Measurements from ENCODE around the gene MRLN. TPM values are rescaled to one million over a fixed set of nuclear protein-coding genes. Genes with fewer than 3 reads are reported as not detected.

MRLN gene
- total RNA-seq (under 1 TPM in 1 of 2 experiments, not detected in 1; 0.56 TPM), total RNA-seq (0 to 0.58 (median 0) reads per million in 172 experiments)
- not detected for polyA plus RNA-seq (2013, experiment 1 of 2)
- 5.0 TPM for polyA plus RNA-seq (2013, experiment 2 of 2)

DNA sequence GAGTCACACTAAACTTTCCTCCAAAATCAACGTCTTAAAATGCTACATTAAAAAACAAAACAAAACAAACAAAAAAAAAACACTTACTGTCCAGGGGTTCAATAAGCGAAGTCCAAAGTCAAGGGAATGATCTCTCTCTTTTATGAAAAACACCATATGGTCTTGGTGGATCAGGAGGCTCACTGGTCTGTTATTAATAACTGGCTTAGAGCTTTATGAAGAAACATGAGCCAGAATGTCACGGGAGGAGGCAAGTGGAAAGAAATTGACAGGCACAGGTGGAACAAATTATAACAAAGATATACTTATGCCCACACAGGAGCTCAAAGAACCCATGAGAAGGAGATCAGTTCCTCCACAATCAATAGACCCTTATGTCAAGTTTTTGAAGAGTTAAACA lies at the start of gene MRLN:
Gene MRLN (minus strand): TSS at position 189 of the 400 bp plus-strand sequence.
- Histone ChIP-seq H3K4me3 (ENCODE audit: low read length) (no peak within 1 kb of the TSS), H3K4me1 (ENCODE audit: insufficient read depth, low read length) (no peaks in the 10 kb centered on the region), H3K27ac (ENCODE audit: low read depth in 1 of 2, low read length in 2 of 2) (no peak within 1 kb of the TSS), H3K36me3 (ENCODE audit: insufficient read depth, low read length) (no peaks in the 10 kb centered on the region), H3K9me3 (ENCODE audit: control insufficient read depth in 1 of 2, insufficient read depth in 1 of 2, low read length in 2 of 2) (no peaks in the 10 kb centered on the region), H3K27me3 (ENCODE audit: control insufficient read depth in 1 of 2, insufficient read depth in 2 of 2, low read length in 2 of 2) (no peaks in the 10 kb centered on the region)
- Mint-ChIP-seq H3K27me3 (peaks cover 17% of the 10 kb centered on the region), H3K27ac (no peak within 1 kb of the TSS), H3K36me3 (ENCODE audit: low read depth) (no peaks in the 10 kb centered on the region), H3K4me1 (ENCODE audit: low read depth) (no peaks in the 10 kb centered on the region), H3K4me3 (no peak within 1 kb of the TSS), H3K9me3 (no peaks in the 10 kb centered on the region)
- POLR2A ChIA-PET: no interaction called here
- no peak for TF ChIP-seq CTCF (IDR thresholded peaks at IDR 0.05)
- no peak for DNase-seq
- ATAC-seq (ENCODE audit: poor library complexity): no peak
- intact Hi-C loops (cut with DNase I, micrococcal nuclease): no loop called here
- CTCF ChIA-PET: no interaction called here

GRCh38 chr10:59801171-59801570 lies 47.9 kb upstream of the MRLN start:
- intact Hi-C loops (cut with DNase I, micrococcal nuclease): no loop called here
- ChIA-PET CTCF (no interaction called here), POLR2A (no interaction called here)
- Mint-ChIP-seq H3K36me3 (ENCODE audit: low read depth) (peaks cover 98% of the 10 kb centered on the region), H3K4me3 (no peak overlapping the region), H3K4me1 (ENCODE audit: low read depth) (no peaks in the 10 kb centered on the region), H3K9me3 (no peaks in the 10 kb centered on the region), H3K27ac (no peak overlapping the region), H3K27me3 (no peaks in the 10 kb centered on the region)
- Histone ChIP-seq H3K9me3 (ENCODE audit: control insufficient read depth in 1 of 2, insufficient read depth in 1 of 2, low read length in 2 of 2) (no peaks in the 10 kb centered on the region), H3K4me1 (ENCODE audit: insufficient read depth, low read length) (no peaks in the 10 kb centered on the region), H3K4me3 (ENCODE audit: low read length) (no peak overlapping the region), H3K36me3 (ENCODE audit: insufficient read depth, low read length) (peaks cover 55% of the 10 kb centered on the region), H3K27me3 (ENCODE audit: control insufficient read depth in 1 of 2, insufficient read depth in 2 of 2, low read length in 2 of 2) (no peaks in the 10 kb centered on the region), H3K27ac (ENCODE audit: low read depth in 1 of 2, low read length in 2 of 2) (no peak overlapping the region)
- TF ChIP-seq CTCF (IDR thresholded peaks at IDR 0.05): no peak
- DNase-seq (no peak), ATAC-seq (ENCODE audit: poor library complexity) (no peak)

DNA sequence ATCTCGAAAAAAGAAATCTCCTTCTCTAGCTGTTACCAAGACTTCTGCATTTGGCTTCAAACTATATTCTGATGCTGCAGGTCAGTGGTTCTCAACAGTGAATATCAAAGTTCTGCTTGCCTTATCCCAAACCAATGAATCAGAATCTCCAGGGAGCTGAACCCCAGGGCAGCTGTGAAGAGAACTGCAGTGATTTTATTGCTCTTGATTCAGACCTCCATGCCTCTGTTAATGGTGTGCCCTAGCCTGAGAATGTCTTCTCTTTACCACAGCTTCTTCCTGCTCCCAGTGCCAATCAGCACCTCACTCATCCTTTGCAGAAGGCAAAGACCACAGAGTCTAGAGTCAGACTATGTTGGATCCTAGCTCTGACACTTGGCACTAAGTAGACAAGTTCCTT lies 46.2 kb upstream of the MRLN start:
- no peaks in the 10 kb centered on the region for H3K4me1 ChIP-seq (ENCODE audit: insufficient read depth, low read length)
- Mint-ChIP-seq H3K4me1 (ENCODE audit: low read depth) (no peaks in the 10 kb centered on the region), H3K36me3 (ENCODE audit: low read depth) (peaks cover 98% of the 10 kb centered on the region), H3K9me3 (no peaks in the 10 kb centered on the region), H3K27ac (no peak overlapping the region), H3K4me3 (no peak overlapping the region), H3K27me3 (no peaks in the 10 kb centered on the region)
- CTCF ChIA-PET: interaction anchor here (0.8 kb wide), 1 partner anchor 11 kb away, joined by 3 read pairs; no protein-coding TSS in a partner anchor
- intact Hi-C loops (cut with DNase I, micrococcal nuclease): no loop called here
- H3K4me3 ChIP-seq (ENCODE audit: low read length): no peak overlapping the region
- no peak overlapping the region for H3K27ac ChIP-seq (ENCODE audit: low read depth in 1 of 2, low read length in 2 of 2)
- no peaks in the 10 kb centered on the region for H3K9me3 ChIP-seq (ENCODE audit: control insufficient read depth in 1 of 2, insufficient read depth in 1 of 2, low read length in 2 of 2)
- no peaks in the 10 kb centered on the region for H3K27me3 ChIP-seq (ENCODE audit: control insufficient read depth in 1 of 2, insufficient read depth in 2 of 2, low read length in 2 of 2)
- POLR2A ChIA-PET: interaction anchor here (0.8 kb wide), 1 partner anchor 992 kb away, joined by 3 read pairs; no protein-coding TSS in a partner anchor
- no peak for DNase-seq
- no peak for ATAC-seq (ENCODE audit: poor library complexity)
- no peak for TF ChIP-seq CTCF (IDR thresholded peaks at IDR 0.05)
- peaks cover 45% of the 10 kb centered on the region for H3K36me3 ChIP-seq (ENCODE audit: insufficient read depth, low read length)
